ENCODE results near the gene ABCB9.

- TF ChIP-seq POLR2AphosphoS5 (IDR thresholded peaks at IDR 0.05) (no peak), CTCF (IDR thresholded peaks at IDR 0.05) (no peak), POLR2A (IDR thresholded peaks at IDR 0.05) (no peak)
Measured at GRCh38 chr12:123001464-123001863, 35.2 kb upstream of the ABCB9 start.

All from prostate gland (tissue), 2 donors.